GM12864 (cell line): ENCODE measurements around the gene PHRF1.

Experiments
- DNase-seq: peaks from one replicate; pipeline ENCODE4 v3.0.0-alpha.2; 2011; ENCODE audit warnings: low read depth
- H3K4me3 ChIP-seq: 2 replicates; pipeline ENCODE4 v1.5.1; 2011; ENCODE audit warnings: mild to moderate bottlenecking, low read depth, low read length, control low read depth
- CTCF ChIP-seq: IDR thresholded peaks from 2 replicates; pipeline ENCODE4 v1.5.1; 2011; ENCODE audit warnings: low read depth, mild to moderate bottlenecking, moderate library complexity, low read length, control low read depth, inconsistent platforms; ENCODE audit errors: missing control alignments

PHRF1 gene

GRCh38 chr11:556662-557256, 19.5 kb upstream of the PHRF1 start:
- DNase-seq, result no peak
- no peak overlapping the region for H3K4me3 ChIP-seq

GRCh38 chr11:557328-558132, 18.7 kb upstream of the PHRF1 start:
- no peak for DNase-seq
- TF ChIP-seq CTCF, result no peak
- no peak overlapping the region for H3K4me3 ChIP-seq

More at GRCh38 chr11:556662-557256, 19.5 kb upstream of the PHRF1 start:
- no peak for TF ChIP-seq CTCF

DNA sequence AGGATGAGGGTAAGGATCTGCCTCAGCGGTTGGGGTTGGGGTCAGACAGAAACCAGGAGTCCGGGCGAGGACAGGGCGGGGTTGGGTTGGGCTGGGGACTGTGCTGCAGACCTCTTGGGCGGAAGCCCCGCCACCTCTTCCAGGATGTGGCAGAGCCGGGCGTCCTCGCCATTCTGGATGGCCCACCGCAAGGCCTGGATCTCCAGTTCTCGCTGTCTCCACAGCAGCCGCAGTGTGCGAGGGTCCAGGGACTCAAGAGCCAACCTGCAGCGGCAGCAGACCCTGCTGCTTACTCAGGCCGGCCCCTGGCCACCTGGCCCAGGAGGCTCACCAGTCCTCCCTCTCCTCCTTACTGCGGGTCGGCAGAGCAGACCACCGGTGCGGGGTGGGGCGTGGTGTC, 17.8 kb upstream of the PHRF1 start:
- TF ChIP-seq CTCF, result no peak
- DNase-seq, result no peak
- no peak overlapping the region for H3K4me3 ChIP-seq

DNA sequence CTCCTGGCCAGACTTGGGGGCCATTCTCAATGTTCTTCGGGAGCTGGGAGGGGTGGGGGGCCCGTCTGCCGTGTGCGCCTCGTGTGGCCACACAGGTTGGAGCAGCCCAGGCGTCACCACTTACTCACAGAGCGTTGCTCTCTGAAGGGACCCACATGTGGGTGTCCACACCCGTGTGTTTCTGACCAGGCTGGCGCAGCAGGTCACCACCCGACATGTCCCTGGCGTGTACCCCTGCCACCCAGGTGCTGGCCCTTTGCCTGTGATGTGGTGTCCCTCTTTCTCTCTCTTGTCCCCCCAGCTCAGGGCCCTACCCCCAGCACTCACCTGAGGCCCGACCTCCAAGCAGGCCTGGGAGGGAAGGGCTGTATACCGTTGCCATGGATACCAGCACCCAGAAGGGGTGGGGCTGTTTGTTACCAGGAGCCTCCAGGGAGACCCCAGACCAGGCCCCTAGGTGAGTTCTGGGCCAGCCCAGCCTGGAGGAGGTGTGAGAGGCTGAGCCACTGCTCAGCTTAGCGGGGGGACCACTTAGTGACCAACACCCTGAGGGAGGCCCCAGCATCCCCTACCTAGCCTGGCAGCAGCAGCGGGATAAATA, 17.1 kb upstream of the PHRF1 start:
- peak; percentile 38 for TF ChIP-seq CTCF
- no peak for DNase-seq
- no peak overlapping the region for H3K4me3 ChIP-seq

GRCh38 chr11:559712-560304, 16.5 kb upstream of the PHRF1 start:
- peak overlapping the region; percentile 77 for H3K4me3 ChIP-seq

More at GRCh38 chr11:559712-560304, 16.5 kb upstream of the PHRF1 start:
- no peak for DNase-seq
- TF ChIP-seq CTCF, result no peak
